GM21619 (cell line): ENCODE measurements around the gene TAOK3.

Experiments
- ATAC-seq: cut with Tn5 transposase; IDR thresholded peaks from one replicate; pipeline ENCODE4 v1.9.1; 2021; ENCODE audit not compliant: unreplicated experiment

TAOK3 gene

GRCh38 chr12:118219106-118219505, 153.6 kb downstream of the TAOK3 start:
- no peak for ATAC-seq

- no peak for ATAC-seq
Observed at GRCh38 chr12:118213452-118213851, 159.3 kb downstream of the TAOK3 start.

GRCh38 chr12:118212606-118213005, 160.1 kb downstream of the TAOK3 start:
- no peak for ATAC-seq

GRCh38 chr12:118206107-118206412, 166.6 kb downstream of the TAOK3 start:
- no peak for ATAC-seq

GRCh38 chr12:118193958-118194357, 178.7 kb downstream of the TAOK3 start:
- ATAC-seq, result no peak

- ATAC-seq, result no peak
Observed at GRCh38 chr12:118193477-118193876, 179.2 kb downstream of the TAOK3 start.

GRCh38 chr12:118190266-118190665, 182.4 kb downstream of the TAOK3 start:
- ATAC-seq, result no peak

- ATAC-seq, result no peak
Observed at GRCh38 chr12:118189741-118190191, 182.9 kb downstream of the TAOK3 start.

GRCh38 chr12:118188690-118189371, 183.9 kb downstream of the TAOK3 start:
- no peak for ATAC-seq

- no peak for ATAC-seq
Observed at GRCh38 chr12:118187751-118188435, 184.8 kb downstream of the TAOK3 start.

GRCh38 chr12:118185602-118186397, 186.9 kb downstream of the TAOK3 start:
- ATAC-seq, result no peak

GRCh38 chr12:118183711-118184110, 189.0 kb downstream of the TAOK3 start:
- ATAC-seq, result no peak

- peak; percentile 56 for ATAC-seq
Observed at GRCh38 chr12:118183155-118183554, 189.6 kb downstream of the TAOK3 start.

GRCh38 chr12:118175823-118176447, 196.8 kb downstream of the TAOK3 start:
- ATAC-seq, result peak; percentile 86

GRCh38 chr12:118166946-118167345, 205.8 kb downstream of the TAOK3 start:
- peak; percentile 97 for ATAC-seq

GRCh38 chr12:118164798-118165486, 207.8 kb downstream of the TAOK3 start:
- ATAC-seq, result no peak

GRCh38 chr12:118160536-118160935, 212.2 kb downstream of the TAOK3 start:
- ATAC-seq, result no peak

- no peak for ATAC-seq
Observed at GRCh38 chr12:118151755-118152154, 221.0 kb downstream of the TAOK3 start.

- no peak for ATAC-seq
Observed at GRCh38 chr12:118150625-118151024, 222.1 kb downstream of the TAOK3 start.

- ATAC-seq, result no peak
Observed at GRCh38 chr12:118148287-118148686, 224.4 kb downstream of the TAOK3 start.

- no peak for ATAC-seq
Observed at GRCh38 chr12:118145798-118146156, 226.9 kb downstream of the TAOK3 start.
